Lower leg skin (tissue), 4 donors: Measurements from ENCODE around the gene TMCC3. TPM values are rescaled to one million over a fixed set of nuclear protein-coding genes. Genes with fewer than 3 reads are reported as not detected.

Source experiments
- DNase-seq, 2 donors: peaks; one replicate each; pipeline ENCODE4 v3.0.0-alpha.2; 2019; ENCODE audit warnings: low spot score in 2 of 2
- H3K4me3 ChIP-seq: fragments of 200-600 bp; sonication (generic); 2 replicates; pipeline ENCODE4 v1.5.1; 2017; ENCODE audit warnings: mild to moderate bottlenecking, low read depth; ENCODE audit not compliant: poor library complexity, severe bottlenecking
- CTCF ChIP-seq, 3 donors: fragments of 450-650 bp; IDR thresholded peaks; one replicate each; pipeline ENCODE4 v1.5.1; 2016; ENCODE audit warnings: antibody characterized with exemption in 3 of 3, mild to moderate bottlenecking in 3 of 3, moderate library complexity in 2 of 3
- POLR2A ChIP-seq, 2 donors: fragments of 450-650 bp; IDR thresholded peaks; one replicate each; pipeline ENCODE4 v1.6.1; 2016 to 2017; ENCODE audit warnings: antibody characterized with exemption in 2 of 2, mild to moderate bottlenecking in 1 of 2, moderate library complexity in 1 of 2
- WGBS, 2 donors: methylation state at CpG; one replicate each; pipeline ENCODE4 v1.1.5; 2018; 5-methylcytosine and 5-hydroxymethylcytosine counted together
- intact Hi-C: fragments of 100-400 bp; cut with DNase I; formaldehyde crosslinking; loops from one replicate; pipeline ENCODE4 v1.15.0; 2023; ENCODE audit warnings: low total_unique reads
- total RNA-seq, 4 donors: library from RNA; depleted of rRNA; stranded (reverse); fragments of >200 nt; gene quantifications; one replicate each; pipeline ENCODE4 v1.1.0, GENCODE V29; 2016

TMCC3 gene
- total RNA-seq, 4 donors from 2014 or later = 13.8 to 18.2 (median 17.5) TPM

GRCh38 chr12:94535510-94535921 is 114.8 kb downstream of the TMCC3 start:
- WGBS, 2 donors = 62 to 82% methylated on average over 7 of the region's 7 CpGs
- TF ChIP-seq POLR2A (IDR thresholded peaks at IDR 0.05) = no peak
- no peak for TF ChIP-seq CTCF (IDR thresholded peaks at IDR 0.05)
- H3K4me3 ChIP-seq = no peak overlapping the region
- peak in 1 of 2 donors; percentile 57 for DNase-seq
- intact Hi-C loops = loop anchor here (10.0 kb wide), 1 partner anchor 401 kb away; no protein-coding TSS in a partner anchor

DNA sequence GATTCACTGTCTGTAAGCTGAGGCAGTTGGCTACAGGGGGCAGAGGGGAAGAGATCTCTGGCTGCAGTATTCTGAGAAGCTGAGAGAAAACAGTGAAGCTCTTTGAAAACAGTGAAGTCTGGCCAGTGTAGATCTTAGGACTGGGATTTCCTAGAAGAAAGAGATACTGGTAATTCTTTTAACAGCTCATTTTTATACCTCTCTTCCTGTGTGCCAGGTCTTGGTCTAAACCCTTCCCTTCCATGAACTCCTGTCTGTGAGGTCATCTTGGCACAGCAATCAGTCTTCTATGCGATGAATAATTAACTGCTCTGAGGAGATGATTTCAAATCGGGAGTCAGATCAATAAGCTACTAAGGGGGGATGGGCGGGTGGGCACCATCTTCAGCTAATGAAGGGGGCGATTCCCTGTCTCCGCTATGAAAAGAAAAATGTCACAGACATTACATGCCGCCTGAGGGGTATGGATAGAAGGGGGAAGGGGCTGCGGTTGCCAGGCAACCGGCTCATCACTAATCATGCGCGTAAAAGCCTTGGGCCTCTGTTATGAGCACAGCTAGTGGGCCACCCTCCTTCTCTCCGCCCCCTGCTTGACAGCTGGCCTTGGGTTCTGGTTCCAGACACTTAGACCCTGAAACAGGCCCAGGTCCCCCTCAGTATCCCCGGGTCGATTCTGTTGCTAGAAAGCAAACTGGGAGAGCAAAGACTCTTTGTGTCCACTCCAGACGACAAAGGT is 115.4 kb downstream of the TMCC3 start:
- intact Hi-C loops = loop anchor here (10.0 kb wide), 1 partner anchor 400 kb away; no protein-coding TSS in a partner anchor
- no peak overlapping the region for H3K4me3 ChIP-seq
- TF ChIP-seq CTCF (IDR thresholded peaks at IDR 0.05) = no peak
- TF ChIP-seq POLR2A (IDR thresholded peaks at IDR 0.05) = no peak
- 80 to 82% methylated on average over 14 of the region's 14 CpGs for WGBS, 2 donors
- DNase-seq = peak in 1 of 2 donors; percentile 62

GRCh38 chr12:94534278-94534677 is 116.1 kb downstream of the TMCC3 start:
- no peak for TF ChIP-seq POLR2A (IDR thresholded peaks at IDR 0.05)
- TF ChIP-seq CTCF (IDR thresholded peaks at IDR 0.05) = no peak
- WGBS, 2 donors = 93 to 96% methylated on average over 6 of the region's 6 CpGs
- intact Hi-C loops = loop anchor here (10.0 kb wide), 1 partner anchor 399 kb away; no protein-coding TSS in a partner anchor
- DNase-seq = peak in 1 of 2 donors; percentile 39
- H3K4me3 ChIP-seq = no peak overlapping the region

DNA sequence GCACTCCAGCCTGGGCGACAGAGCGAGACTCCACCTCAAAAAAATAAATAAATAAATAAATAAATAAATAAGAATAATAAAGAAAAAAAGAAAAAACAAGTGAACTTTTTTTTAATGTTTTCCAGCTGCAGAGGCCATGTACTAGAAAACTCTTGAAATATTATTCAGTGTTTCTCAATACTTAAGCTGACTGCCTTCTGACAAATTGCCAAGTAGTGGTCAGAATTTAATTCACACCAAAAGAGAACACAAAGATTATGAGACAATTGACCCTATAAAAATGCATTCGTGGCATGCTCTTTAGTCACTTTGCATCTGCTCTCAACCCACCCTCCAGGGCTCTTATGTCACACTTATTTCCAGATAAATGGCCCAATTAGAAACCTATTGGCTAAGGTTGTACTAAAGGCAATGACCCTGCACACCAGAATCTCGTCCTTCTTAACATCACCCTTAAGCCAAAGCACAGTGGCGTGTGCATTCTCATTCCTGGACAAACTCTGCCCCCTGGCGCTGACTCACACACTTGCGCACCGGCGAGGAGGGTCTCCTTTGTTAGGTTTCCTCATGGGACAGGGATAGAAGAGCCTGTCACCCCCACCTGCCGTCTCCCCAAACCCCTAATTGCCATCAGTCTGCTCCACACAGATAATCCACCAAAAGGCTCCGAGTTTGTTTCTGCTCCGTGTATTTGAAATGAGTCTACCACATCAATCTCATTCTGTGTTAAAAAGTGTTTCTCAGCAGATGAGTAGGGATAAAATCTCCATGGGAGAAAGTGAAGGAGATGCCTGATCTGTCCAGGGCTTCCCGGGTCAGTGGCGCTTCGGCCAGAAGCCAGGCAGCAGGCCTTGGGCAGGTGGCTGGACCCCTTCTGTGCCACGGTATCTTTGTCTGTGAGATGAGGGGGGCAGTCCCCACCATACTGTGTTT is 117.6 kb downstream of the TMCC3 start:
- TF ChIP-seq POLR2A (IDR thresholded peaks at IDR 0.05) = no peak
- peak in 1 of 3 donors; percentile 47 for TF ChIP-seq CTCF (IDR thresholded peaks at IDR 0.05)
- intact Hi-C loops = loop anchor here (10.0 kb wide), 1 partner anchor 398 kb away; no protein-coding TSS in a partner anchor
- no peak overlapping the region for H3K4me3 ChIP-seq
- peak; percentile 44 to 92 for DNase-seq
- 27 to 31% methylated on average over 16 of the region's 16 CpGs for WGBS, 2 donors

GRCh38 chr12:94531196-94531720 is 119.1 kb downstream of the TMCC3 start:
- intact Hi-C loops = loop anchor here (10.0 kb wide), 1 partner anchor 396 kb away; no protein-coding TSS in a partner anchor
- WGBS, 2 donors = 80 to 88% methylated on average over 6 of the region's 6 CpGs
- TF ChIP-seq CTCF (IDR thresholded peaks at IDR 0.05) (no peak), POLR2A (IDR thresholded peaks at IDR 0.05) (no peak)
- peak in 1 of 2 donors; percentile 25 for DNase-seq
- no peak overlapping the region for H3K4me3 ChIP-seq
